ENCODE results near the gene RASAL1.

Gene RASAL1

DNA sequence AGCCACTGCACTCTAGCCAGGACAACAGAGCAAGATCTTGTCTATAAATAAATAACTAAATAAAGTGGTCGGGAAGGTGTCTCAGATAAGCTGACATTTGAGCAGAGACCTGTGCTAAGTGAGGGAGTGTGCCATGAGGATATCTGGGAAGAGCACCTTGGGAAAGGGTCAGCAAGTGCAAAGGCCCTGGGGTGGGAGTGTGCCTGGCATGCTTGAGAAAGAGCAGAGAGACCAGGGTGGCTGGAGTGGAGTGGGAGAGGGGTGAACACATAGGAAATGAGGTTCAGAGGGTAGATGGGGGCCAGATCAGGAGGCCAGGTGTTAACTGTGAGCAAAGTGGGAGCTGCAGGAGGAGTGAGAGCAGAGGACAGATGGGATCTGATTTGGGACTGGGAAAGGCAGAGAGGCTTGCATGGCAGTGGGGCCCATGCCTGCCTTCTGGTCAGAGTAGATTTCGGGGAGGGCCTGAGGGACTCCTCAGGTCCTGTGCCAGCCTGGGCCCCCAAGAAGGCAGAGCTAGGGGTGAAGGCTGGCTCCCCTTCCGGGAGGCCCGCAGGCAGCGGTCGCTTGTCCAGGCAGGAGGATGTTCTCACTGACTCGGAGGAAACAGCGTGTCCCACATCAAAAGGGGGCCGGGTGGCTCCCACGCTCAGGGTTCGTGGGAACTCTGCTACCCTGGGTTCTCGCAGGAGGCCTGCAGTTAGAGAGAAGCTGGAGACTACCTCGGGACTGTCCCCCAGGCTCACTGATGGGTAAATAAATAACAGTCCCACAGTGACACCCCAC, 46.4 kb downstream of the RASAL1 start:
- Histone ChIP-seq H3K36me3 (ENCODE audit: insufficient read depth, low read length) (no peaks in the 10 kb centered on the region), H3K9me3 (replicated peaks; ENCODE audit: low read length) (no peaks in the 10 kb centered on the region), H3K9ac (ENCODE audit: low read depth, low read length) (no peak overlapping the region), H3K4me3 (ENCODE audit: low read length) (no peak overlapping the region), H3K27me3 (ENCODE audit: control insufficient read depth, insufficient read depth, low read length) (peaks cover 48% of the 10 kb centered on the region), H3K4me2 (ENCODE audit: low read length) (no peak overlapping the region), H3K4me1 (ENCODE audit: control insufficient read depth, insufficient read depth, low read length) (no peaks in the 10 kb centered on the region)

DNA sequence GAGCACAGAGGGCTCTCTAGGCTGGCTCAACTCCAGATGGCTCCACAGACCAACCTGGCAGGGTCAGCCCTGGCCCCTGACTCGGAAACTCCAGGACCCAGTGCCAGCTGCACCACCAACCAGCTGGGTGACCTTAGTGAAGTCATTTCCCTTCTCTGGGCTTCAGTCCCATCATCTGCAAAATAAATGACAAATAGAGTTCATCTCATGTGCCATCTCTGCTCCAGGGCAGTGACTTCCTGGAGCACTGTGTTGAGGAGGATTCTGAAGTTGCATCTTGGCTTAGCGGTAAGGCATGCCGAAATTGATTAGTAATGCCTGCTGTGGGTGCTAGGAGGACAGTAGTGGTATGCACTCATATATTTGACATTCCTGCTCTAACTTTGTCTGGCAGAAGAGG, 47.5 kb downstream of the RASAL1 start:
- Histone ChIP-seq H3K9me3 (replicated peaks; ENCODE audit: low read length) (no peaks in the 10 kb centered on the region), H3K36me3 (ENCODE audit: insufficient read depth, low read length) (no peaks in the 10 kb centered on the region), H3K4me1 (ENCODE audit: control insufficient read depth, insufficient read depth, low read length) (no peaks in the 10 kb centered on the region), H3K27me3 (ENCODE audit: control insufficient read depth, insufficient read depth, low read length) (peaks cover 45% of the 10 kb centered on the region), H3K4me3 (ENCODE audit: low read length) (no peak overlapping the region), H3K4me2 (ENCODE audit: low read length) (no peak overlapping the region), H3K9ac (ENCODE audit: low read depth, low read length) (no peak overlapping the region)

DNA sequence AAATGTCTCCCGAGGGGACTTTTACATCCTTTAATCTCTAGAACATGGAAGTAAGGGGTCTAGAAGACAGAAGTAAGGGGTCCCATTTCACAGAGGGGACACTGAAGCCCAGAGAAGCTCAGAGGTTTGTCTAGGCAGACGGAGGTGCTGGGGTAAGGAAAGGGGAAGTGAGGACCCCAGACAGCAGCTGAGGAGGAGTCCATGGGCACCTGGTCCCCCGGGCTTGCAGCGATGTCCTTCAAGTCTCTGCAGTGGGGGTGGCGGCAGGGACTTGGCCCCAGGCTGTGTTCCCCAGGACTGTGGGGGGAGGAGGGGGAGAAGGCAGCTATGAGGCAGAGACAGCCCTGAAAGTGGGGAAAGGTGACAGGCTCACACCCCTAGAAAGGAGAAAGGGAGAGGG, 48.4 kb downstream of the RASAL1 start:
- H3K4me3 ChIP-seq (ENCODE audit: low read length), result no peak overlapping the region
- no peak overlapping the region for H3K4me2 ChIP-seq (ENCODE audit: low read length)
- H3K9ac ChIP-seq (ENCODE audit: low read depth, low read length), result no peak overlapping the region
- H3K9me3 ChIP-seq (replicated peaks; ENCODE audit: low read length), result no peaks in the 10 kb centered on the region
- peaks cover 42% of the 10 kb centered on the region for H3K27me3 ChIP-seq (ENCODE audit: control insufficient read depth, insufficient read depth, low read length)
- H3K4me1 ChIP-seq (ENCODE audit: control insufficient read depth, insufficient read depth, low read length), result no peaks in the 10 kb centered on the region
- H3K36me3 ChIP-seq (ENCODE audit: insufficient read depth, low read length), result no peaks in the 10 kb centered on the region

DNA sequence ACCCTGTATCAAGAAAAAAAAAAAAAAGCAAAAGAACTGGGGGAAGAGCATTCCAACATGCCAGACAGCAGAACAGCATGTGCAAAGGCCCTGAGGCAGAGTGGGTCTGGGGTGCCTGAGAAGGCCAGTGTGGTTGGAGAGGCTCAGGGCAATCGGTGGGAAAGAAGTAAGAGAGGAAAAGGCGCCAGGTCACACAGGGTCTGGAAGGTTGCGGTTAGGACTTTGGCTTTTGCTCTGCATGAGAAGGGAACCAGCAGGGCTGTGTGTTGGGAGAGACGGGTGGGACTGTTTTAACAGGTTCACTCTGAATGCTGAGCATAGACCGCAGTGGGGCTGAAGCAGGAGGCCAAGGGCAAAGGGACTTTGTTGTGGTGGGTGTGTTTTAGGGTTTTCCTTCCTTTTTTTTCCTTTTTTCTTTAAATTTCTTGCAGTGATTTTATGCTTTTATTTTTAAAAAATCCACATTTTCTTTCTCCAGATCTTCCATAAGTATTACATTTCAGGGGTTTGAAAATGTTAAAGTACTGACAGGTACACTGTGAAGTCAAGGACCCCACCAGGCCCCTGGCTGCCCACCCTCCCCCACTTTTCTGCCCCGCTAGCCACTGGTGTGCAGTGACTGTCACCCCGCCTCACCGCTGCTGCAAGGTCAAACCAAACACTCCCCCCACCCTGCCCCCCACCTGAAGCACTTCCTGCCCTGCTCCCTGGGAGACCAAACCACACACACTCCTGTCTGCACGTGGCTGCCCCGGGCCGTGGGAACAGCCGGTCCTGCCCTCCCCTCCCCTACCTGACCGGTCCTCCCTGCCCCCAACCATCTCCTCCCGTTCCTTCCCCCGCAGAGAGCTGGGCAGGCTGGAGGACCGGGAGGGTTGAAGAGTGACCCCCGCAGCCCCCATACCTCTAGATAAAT, 49.1 kb downstream of the RASAL1 start:
- Histone ChIP-seq H3K4me3 (ENCODE audit: low read length) (no peak overlapping the region), H3K36me3 (ENCODE audit: insufficient read depth, low read length) (no peaks in the 10 kb centered on the region), H3K9me3 (replicated peaks; ENCODE audit: low read length) (no peaks in the 10 kb centered on the region), H3K27me3 (ENCODE audit: control insufficient read depth, insufficient read depth, low read length) (peaks cover 42% of the 10 kb centered on the region), H3K4me2 (ENCODE audit: low read length) (no peak overlapping the region), H3K9ac (ENCODE audit: low read depth, low read length) (no peak overlapping the region), H3K4me1 (ENCODE audit: control insufficient read depth, insufficient read depth, low read length) (no peaks in the 10 kb centered on the region)

DNA sequence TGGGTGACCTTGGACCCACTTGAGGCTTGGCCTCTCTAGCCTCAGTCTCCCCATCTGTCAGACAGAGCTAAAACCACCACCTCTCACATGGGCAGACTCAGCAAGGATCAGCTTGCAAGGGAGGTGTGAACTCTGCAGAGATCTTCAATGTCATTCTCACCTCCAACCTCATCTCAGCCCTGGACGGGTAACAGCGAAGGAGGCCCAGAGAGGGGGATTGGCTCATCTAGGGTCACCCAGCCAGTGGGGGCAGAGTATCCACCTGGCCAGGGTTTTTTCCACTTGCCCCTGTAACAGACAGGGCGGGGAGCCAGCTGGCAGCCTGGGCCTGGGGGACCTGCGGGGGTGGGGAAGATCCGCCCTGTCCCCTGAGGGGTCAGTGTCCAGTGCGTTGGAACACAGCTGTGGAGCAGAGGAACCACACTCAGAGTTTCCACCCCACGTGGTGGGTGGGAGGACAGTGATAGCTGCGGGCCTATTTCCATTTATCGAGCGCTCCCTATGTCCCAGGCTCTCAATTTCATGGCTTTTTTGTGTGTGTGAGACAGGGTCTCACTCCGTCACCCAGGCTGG, 51.6 kb downstream of the RASAL1 start:
- Histone ChIP-seq H3K36me3 (ENCODE audit: insufficient read depth, low read length) (no peaks in the 10 kb centered on the region), H3K27me3 (ENCODE audit: control insufficient read depth, insufficient read depth, low read length) (peaks cover 43% of the 10 kb centered on the region), H3K9ac (ENCODE audit: low read depth, low read length) (no peak overlapping the region), H3K4me3 (ENCODE audit: low read length) (no peak overlapping the region), H3K4me1 (ENCODE audit: control insufficient read depth, insufficient read depth, low read length) (no peaks in the 10 kb centered on the region), H3K9me3 (replicated peaks; ENCODE audit: low read length) (no peaks in the 10 kb centered on the region), H3K4me2 (ENCODE audit: low read length) (no peak overlapping the region)

DNA sequence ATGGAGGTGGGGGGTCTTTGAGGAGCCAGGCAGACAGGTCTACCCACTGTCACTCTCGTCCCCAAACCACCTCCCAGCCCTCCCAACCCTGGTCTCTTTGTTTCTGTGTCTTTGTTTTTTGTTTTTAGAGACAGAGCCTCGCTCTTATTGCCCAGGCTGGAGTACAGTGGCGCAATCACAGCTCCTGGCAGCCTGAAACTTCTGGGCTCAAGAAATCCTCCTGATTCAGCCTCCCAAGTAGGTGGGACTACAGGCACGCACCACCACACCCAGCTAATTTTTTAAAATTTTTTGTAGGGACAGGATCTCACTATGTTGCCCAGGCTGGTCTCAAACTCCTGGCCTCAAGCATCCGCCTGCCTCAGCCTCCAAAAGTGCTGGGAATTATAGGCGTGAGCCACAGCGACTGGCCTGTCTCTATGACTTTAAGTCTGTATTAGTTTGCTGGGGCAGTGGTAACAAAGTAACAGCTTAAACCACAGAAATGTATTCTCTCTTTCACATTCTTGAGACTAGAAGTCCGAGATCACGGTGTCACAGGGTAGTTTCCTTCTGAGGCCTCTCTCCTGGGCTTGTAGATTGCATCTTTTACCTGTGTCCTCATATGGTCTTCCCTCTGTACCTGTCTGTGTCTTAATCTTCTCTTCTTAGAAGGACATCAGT, 52.9 kb downstream of the RASAL1 start:
- Histone ChIP-seq H3K4me1 (ENCODE audit: control insufficient read depth, insufficient read depth, low read length) (no peaks in the 10 kb centered on the region), H3K9me3 (replicated peaks; ENCODE audit: low read length) (no peaks in the 10 kb centered on the region), H3K4me3 (ENCODE audit: low read length) (no peak overlapping the region), H3K4me2 (ENCODE audit: low read length) (no peak overlapping the region), H3K27me3 (ENCODE audit: control insufficient read depth, insufficient read depth, low read length) (peaks cover 47% of the 10 kb centered on the region), H3K36me3 (ENCODE audit: insufficient read depth, low read length) (no peaks in the 10 kb centered on the region), H3K9ac (ENCODE audit: low read depth, low read length) (no peak overlapping the region)

DNA sequence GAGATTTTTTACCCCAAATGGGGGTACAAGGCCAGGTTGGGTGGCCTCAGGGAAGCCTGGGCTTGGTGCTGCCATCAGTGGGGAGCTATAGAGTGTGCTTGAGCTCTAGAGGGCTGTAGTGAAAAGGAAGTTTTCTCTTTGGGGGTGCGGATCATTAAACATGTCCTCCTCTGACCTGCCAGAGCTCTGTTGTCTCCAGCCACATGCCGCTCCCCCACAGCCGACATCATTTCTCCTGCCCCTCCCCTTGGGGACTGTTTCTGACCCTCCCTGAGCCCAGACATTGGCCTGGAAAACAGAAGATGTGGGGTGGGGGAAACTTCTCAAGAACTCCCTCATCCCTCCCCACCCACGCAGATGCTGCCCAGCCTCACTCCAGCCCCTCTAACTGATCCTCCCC, 53.7 kb downstream of the RASAL1 start:
- Histone ChIP-seq H3K4me3 (ENCODE audit: low read length) (no peak overlapping the region), H3K4me1 (ENCODE audit: control insufficient read depth, insufficient read depth, low read length) (no peaks in the 10 kb centered on the region), H3K27me3 (ENCODE audit: control insufficient read depth, insufficient read depth, low read length) (peaks cover 46% of the 10 kb centered on the region), H3K9ac (ENCODE audit: low read depth, low read length) (no peak overlapping the region), H3K9me3 (replicated peaks; ENCODE audit: low read length) (no peaks in the 10 kb centered on the region), H3K4me2 (ENCODE audit: low read length) (no peak overlapping the region), H3K36me3 (ENCODE audit: insufficient read depth, low read length) (no peaks in the 10 kb centered on the region)

DNA sequence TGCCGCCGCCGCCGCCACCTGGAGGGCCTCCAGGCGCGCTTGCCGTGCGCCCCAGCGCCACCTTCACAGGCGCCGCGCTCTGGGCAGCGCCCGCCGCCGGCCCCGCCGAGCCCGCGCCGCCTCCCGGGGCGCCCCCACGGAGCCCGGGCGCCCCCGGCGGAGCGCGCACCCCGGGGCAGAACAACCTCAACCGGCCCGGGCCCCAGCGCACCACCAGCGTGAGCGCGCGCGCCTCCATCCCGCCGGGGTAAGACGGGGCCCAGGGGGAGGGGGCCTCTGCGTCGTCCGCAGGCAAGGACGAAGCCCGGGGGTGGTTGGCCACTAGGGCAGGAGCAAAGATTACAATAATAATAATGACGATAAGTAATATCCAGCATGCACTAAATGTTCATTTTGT, 57.7 kb downstream of the RASAL1 start:
- Histone ChIP-seq H3K9me3 (replicated peaks; ENCODE audit: low read length) (no peaks in the 10 kb centered on the region), H3K4me1 (ENCODE audit: control insufficient read depth, insufficient read depth, low read length) (no peaks in the 10 kb centered on the region), H3K36me3 (ENCODE audit: insufficient read depth, low read length) (no peaks in the 10 kb centered on the region), H3K9ac (ENCODE audit: low read depth, low read length) (no peak overlapping the region), H3K4me2 (ENCODE audit: low read length) (no peak overlapping the region), H3K4me3 (ENCODE audit: low read length) (no peak overlapping the region), H3K27me3 (ENCODE audit: control insufficient read depth, insufficient read depth, low read length) (peaks cover 49% of the 10 kb centered on the region)

DNA sequence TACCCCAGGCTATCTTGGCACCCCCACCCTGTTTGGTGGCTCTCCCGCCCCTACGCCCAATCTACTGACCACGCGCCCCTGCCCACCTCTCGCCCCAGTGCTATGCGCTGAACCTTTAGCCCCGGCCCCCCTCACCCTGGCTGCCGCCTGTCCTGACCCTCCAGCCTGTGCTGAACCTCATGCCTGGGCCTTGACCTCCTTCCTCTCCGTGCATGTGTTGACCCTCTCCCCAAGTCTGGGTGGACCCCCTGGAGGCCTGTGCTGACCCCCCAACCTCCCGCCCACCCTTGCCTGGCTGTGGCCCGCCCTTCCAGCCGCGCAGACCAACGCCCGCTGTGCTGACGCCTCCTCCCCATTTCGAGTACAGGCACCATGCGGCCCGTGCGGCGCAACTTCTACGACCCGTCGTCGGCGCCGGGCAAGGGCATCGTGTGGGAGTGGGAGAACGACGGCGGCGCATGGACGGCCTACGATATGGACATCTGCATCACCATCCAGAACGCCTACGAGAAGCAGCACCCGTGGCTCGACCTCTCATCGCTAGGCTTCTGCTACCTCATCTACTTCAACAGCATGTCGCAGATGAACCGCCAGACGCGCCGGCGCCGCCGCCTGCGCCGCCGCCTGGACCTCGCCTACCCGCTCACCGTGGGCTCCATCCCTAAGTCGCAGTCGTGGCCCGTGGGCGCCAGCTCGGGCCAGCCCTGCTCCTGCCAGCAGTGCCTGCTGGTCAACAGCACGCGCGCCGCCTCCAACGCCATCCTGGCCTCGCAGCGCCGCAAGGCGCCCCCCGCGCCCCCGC, 58.3 kb downstream of the RASAL1 start:
- Histone ChIP-seq H3K9me3 (replicated peaks; ENCODE audit: low read length) (no peaks in the 10 kb centered on the region), H3K4me1 (ENCODE audit: control insufficient read depth, insufficient read depth, low read length) (no peaks in the 10 kb centered on the region), H3K4me3 (ENCODE audit: low read length) (no peak overlapping the region), H3K36me3 (ENCODE audit: insufficient read depth, low read length) (no peaks in the 10 kb centered on the region), H3K4me2 (ENCODE audit: low read length) (no peak overlapping the region), H3K27me3 (ENCODE audit: control insufficient read depth, insufficient read depth, low read length) (peaks cover 48% of the 10 kb centered on the region), H3K9ac (ENCODE audit: low read depth, low read length) (no peak overlapping the region)

DNA sequence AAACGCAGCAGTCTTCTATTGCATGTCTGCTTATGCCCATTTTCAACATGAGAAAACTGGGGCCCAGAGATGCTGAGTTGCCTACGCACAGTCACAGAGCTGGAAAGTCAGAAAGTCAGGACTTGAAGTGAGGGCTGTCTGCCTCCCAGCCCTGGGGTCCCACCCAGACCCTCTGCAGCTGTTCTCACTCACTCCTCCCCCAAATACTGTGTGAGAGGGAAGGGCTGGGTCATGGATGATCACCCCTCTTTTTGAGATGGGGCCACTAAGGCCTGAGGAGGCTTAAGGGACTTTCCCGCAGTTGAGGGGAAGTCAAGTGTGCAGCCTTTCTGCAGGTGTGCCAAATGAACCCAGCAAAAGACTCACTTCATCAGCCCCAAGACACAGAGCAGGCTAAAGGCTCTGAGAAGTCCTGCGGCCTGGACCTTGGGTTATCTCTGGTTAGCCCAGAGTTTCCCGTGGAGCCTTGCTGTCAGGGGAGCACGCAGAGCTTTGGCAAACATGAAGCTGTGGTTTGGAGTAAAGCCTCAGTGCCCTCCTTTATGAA, 60.4 kb downstream of the RASAL1 start:
- H3K9ac ChIP-seq (ENCODE audit: low read depth, low read length), result no peak overlapping the region
- H3K4me1 ChIP-seq (ENCODE audit: control insufficient read depth, insufficient read depth, low read length), result peaks cover 4% of the 10 kb centered on the region
- H3K4me2 ChIP-seq (ENCODE audit: low read length), result no peak overlapping the region
- peaks cover 55% of the 10 kb centered on the region for H3K27me3 ChIP-seq (ENCODE audit: control insufficient read depth, insufficient read depth, low read length)
- H3K36me3 ChIP-seq (ENCODE audit: insufficient read depth, low read length), result no peaks in the 10 kb centered on the region
- H3K9me3 ChIP-seq (replicated peaks; ENCODE audit: low read length), result no peaks in the 10 kb centered on the region
- H3K4me3 ChIP-seq (ENCODE audit: low read length), result no peak overlapping the region
